GM23248 (cell line): ENCODE data around the gene SMU1. TPM values are rescaled to one million over a fixed set of nuclear protein-coding genes. Genes with fewer than 3 reads are reported as not detected.

ENCODE experiments used
- DNase-seq: peaks from one replicate; pipeline ENCODE4 v3.0.0-alpha.2; 2015
- H2AFZ ChIP-seq: fragments of 200-600 bp; sonication (generic); 2 replicates; pipeline ENCODE4 v1.6.1; 2016; ENCODE audit warnings: antibody characterized with exemption
- H3F3A ChIP-seq: fragments of 200-600 bp; sonication (generic); 2 replicates; pipeline ENCODE4 v1.6.1; 2016; ENCODE audit warnings: mild to moderate bottlenecking, antibody characterized with exemption, mixed run types; ENCODE audit not compliant: insufficient read depth
- H3K27ac ChIP-seq: fragments of 200-600 bp; sonication (generic); 2 replicates; pipeline ENCODE4 v1.5.1; 2016; ENCODE audit warnings: mild to moderate bottlenecking
- H3K27me3 ChIP-seq: fragments of 200-600 bp; sonication (generic); replicated peaks from 2 replicates; pipeline ENCODE4 v1.6.1; 2016; ENCODE audit warnings: mild to moderate bottlenecking; ENCODE audit not compliant: insufficient read depth
- H3K36me3 ChIP-seq: fragments of 200-600 bp; sonication (generic); 2 replicates; pipeline ENCODE4 v1.6.1; 2016; ENCODE audit warnings: low read depth, mild to moderate bottlenecking
- H3K4me1 ChIP-seq: fragments of 200-600 bp; sonication (generic); 2 replicates; pipeline ENCODE4 v1.6.1; 2016; ENCODE audit warnings: mild to moderate bottlenecking; ENCODE audit not compliant: insufficient read depth
- H3K4me2 ChIP-seq: fragments of 200-600 bp; sonication (generic); one replicate; pipeline ENCODE4 v1.6.1; 2016; ENCODE audit warnings: mild to moderate bottlenecking; ENCODE audit not compliant: unreplicated experiment
- H3K4me3 ChIP-seq: fragments of 200-600 bp; sonication (generic); 2 replicates; pipeline ENCODE4 v1.5.1; 2016; ENCODE audit warnings: mild to moderate bottlenecking
- H3K79me2 ChIP-seq: fragments of 200-600 bp; sonication (generic); 2 replicates; pipeline ENCODE4 v1.6.1; 2016; ENCODE audit warnings: mild to moderate bottlenecking; ENCODE audit not compliant: insufficient read depth
- H3K9ac ChIP-seq: fragments of 200-600 bp; sonication (generic); 2 replicates; pipeline ENCODE4 v1.6.1; 2016; ENCODE audit warnings: mild to moderate bottlenecking
- H3K9me2 ChIP-seq: fragments of 200-600 bp; sonication (generic); 2 replicates; pipeline ENCODE4 v1.6.1; 2016; ENCODE audit warnings: mixed run types, mild to moderate bottlenecking, moderate library complexity; ENCODE audit not compliant: insufficient read depth
- H3K9me3 ChIP-seq: fragments of 200-600 bp; sonication (generic); one replicate; pipeline ENCODE4 v1.6.1; 2017; ENCODE audit warnings: low read depth
- H4K20me1 ChIP-seq: fragments of 200-600 bp; sonication (generic); 2 replicates; pipeline ENCODE4 v1.6.0; 2016; ENCODE audit not compliant: insufficient read depth
- EZH2 ChIP-seq: fragments of 200-600 bp; sonication (generic); IDR thresholded peaks from 2 replicates; pipeline ENCODE4 v1.6.1; 2018; ENCODE audit warnings: antibody characterized with exemption, mild to moderate bottlenecking; ENCODE audit not compliant: insufficient read depth, poor library complexity, severe bottlenecking
- EZH2phosphoT487 ChIP-seq: fragments of 200-600 bp; sonication (generic); IDR thresholded peaks from 2 replicates; pipeline ENCODE4 v1.6.1; 2018; ENCODE audit warnings: antibody characterized with exemption, moderate library complexity, mild to moderate bottlenecking, low read depth; ENCODE audit not compliant: insufficient read depth
- WGBS, 2 experiments: methylation state at CpG; one replicate each; pipeline ENCODE4 v1.1.6; 2015 to 2017; ENCODE audit warnings: low lambda C conversion rate in 2 of 2, low coverage in 1 of 2; ENCODE audit errors: missing lambda C conversion rate in 2 of 2; 5-methylcytosine and 5-hydroxymethylcytosine counted together
- in situ Hi-C: fragments of 300-500 bp; cut with MboI; formaldehyde crosslinking; loops from 2 replicates; pipeline ENCODE4 v1.15.0; 2020
- polyA plus RNA-seq: library from polyadenylated mRNA; unstranded; fragments of >200 nt; fragmentation: Nextera tagmentation; extraction: Ambion mirVana; gene quantifications from 2 replicates; pipeline ENCODE4 v1.2.1, GENCODE V29; 2016
- total RNA-seq: library from RNA; depleted of rRNA; stranded (reverse); fragments of >200 nt; shearing (Covaris generic); gene quantifications from 2 replicates; pipeline ENCODE4 v1.2.3, GENCODE V29; 2014

Gene SMU1
- total and polyA plus RNA-seq, 2 experiments from 2014 or later = 18.6 to 26.3 TPM

GRCh38 chr9:33030285-33030684 lies 46.2 kb downstream of the SMU1 start:
- Histone ChIP-seq H3K79me2 (peaks cover 92% of the 10 kb centered on the region), H4K20me1 (0 out of 2 replicates have a peak, but pooled peaks cover 4% of the 10 kb centered on the region), H3F3A (peaks cover 24% of the 10 kb centered on the region), H3K9me3 (no peaks in the 10 kb centered on the region), H3K4me1 (peaks cover 35% of the 10 kb centered on the region), H3K9me2 (no peaks in the 10 kb centered on the region), H3K4me2 (no peak overlapping the region), H2AFZ (no peak overlapping the region), H3K27me3 (no peaks in the 10 kb centered on the region), H3K4me3 (no peak overlapping the region), H3K27ac (no peak overlapping the region), H3K36me3 (peaks cover 62% of the 10 kb centered on the region), H3K9ac (no peak overlapping the region)
- DNase-seq = no peak
- TF ChIP-seq EZH2 (no peak), EZH2phosphoT487 (no peak)
- 98 to 99% methylated on average over 5 of the region's 5 CpGs for WGBS, 2 experiments
- in situ Hi-C loops = no loop called here

GRCh38 chr9:33029231-33029786 lies 47.2 kb downstream of the SMU1 start:
- Histone ChIP-seq H3K27me3 (no peaks in the 10 kb centered on the region), H3K9ac (peak overlapping the region; percentile 4; the same call in 1 of the 2 replicates), H3F3A (peaks cover 21% of the 10 kb centered on the region), H3K4me1 (peaks cover 35% of the 10 kb centered on the region), H4K20me1 (0 out of 2 replicates have a peak, but pooled peaks cover 4% of the 10 kb centered on the region), H3K4me2 (peak overlapping the region; percentile 45), H2AFZ (no peak overlapping the region), H3K79me2 (peaks cover 92% of the 10 kb centered on the region), H3K27ac (peak overlapping the region; percentile 48), H3K4me3 (peak overlapping the region; percentile 22), H3K9me3 (no peaks in the 10 kb centered on the region), H3K9me2 (no peaks in the 10 kb centered on the region), H3K36me3 (peaks cover 53% of the 10 kb centered on the region)
- DNase-seq = peak; percentile 72
- 5 to 7% methylated on average over 4 of the region's 4 CpGs for WGBS, 2 experiments
- TF ChIP-seq EZH2phosphoT487 (no peak), EZH2 (no peak)
- in situ Hi-C loops = no loop called here

GRCh38 chr9:33025572-33026342 lies 50.7 kb downstream of the SMU1 start:
- in situ Hi-C loops = no loop called here
- peaks cover 21% of the 10 kb centered on the region for H3F3A ChIP-seq
- peak overlapping the region; percentile 79 for H3K4me2 ChIP-seq
- H4K20me1 ChIP-seq = 0 out of 2 replicates have a peak, but pooled peaks cover 4% of the 10 kb centered on the region
- TF ChIP-seq EZH2 (no peak), EZH2phosphoT487 (no peak)
- DNase-seq = peak; percentile 72
- peaks cover 22% of the 10 kb centered on the region for H3K36me3 ChIP-seq
- H3K79me2 ChIP-seq = peaks cover 95% of the 10 kb centered on the region
- H2AFZ ChIP-seq = peak overlapping the region; percentile 48
- H3K4me1 ChIP-seq = peaks cover 45% of the 10 kb centered on the region
- no peaks in the 10 kb centered on the region for H3K27me3 ChIP-seq
- H3K9me2 ChIP-seq = no peaks in the 10 kb centered on the region
- H3K9ac ChIP-seq = peak overlapping the region; percentile 95
- no peaks in the 10 kb centered on the region for H3K9me3 ChIP-seq
- WGBS, 2 experiments = 0 to 1% methylated on average over 12 to 36 of the region's 36 CpGs
- H3K4me3 ChIP-seq = peak overlapping the region; percentile 82
- peak overlapping the region; percentile 91 for H3K27ac ChIP-seq

GRCh38 chr9:33024966-33025571 lies 51.4 kb downstream of the SMU1 start, which contains the start of gene DNAJA1:
DNAJA1 (plus strand) TSS chr9:33025273; CDS start chr9:33026485, 1,212 bp downstream.
- H2AFZ ChIP-seq = peak within 1 kb of the TSS; percentile 72
- in situ Hi-C loops = no loop called here
- H3K79me2 ChIP-seq = peaks cover 95% of the 10 kb centered on the region
- WGBS, 2 experiments = 1 to 3% methylated on average over 49 to 55 of the region's 61 CpGs
- TF ChIP-seq EZH2 (no peak), EZH2phosphoT487 (no peak)
- H3K27ac ChIP-seq = peak within 1 kb of the TSS; percentile 91
- 0 out of 2 replicates have a peak, but pooled peaks cover 4% of the 10 kb centered on the region for H4K20me1 ChIP-seq
- H3K36me3 ChIP-seq = peaks cover 17% of the 10 kb centered on the region
- H3K27me3 ChIP-seq = no peaks in the 10 kb centered on the region
- H3F3A ChIP-seq = peaks cover 21% of the 10 kb centered on the region
- peak; percentile 97 for DNase-seq
- H3K9me3 ChIP-seq = no peaks in the 10 kb centered on the region
- peaks cover 45% of the 10 kb centered on the region for H3K4me1 ChIP-seq
- H3K4me2 ChIP-seq = peak within 1 kb of the TSS; percentile 97
- H3K9ac ChIP-seq = peak within 1 kb of the TSS; percentile 95
- H3K9me2 ChIP-seq = no peaks in the 10 kb centered on the region
- H3K4me3 ChIP-seq = peak within 1 kb of the TSS; percentile 82
